Lower leg skin (tissue), 4 donors: ENCODE data around the gene CALY. TPM values are rescaled to one million over a fixed set of nuclear protein-coding genes. Genes with fewer than 3 reads are reported as not detected.
A peak's percentile ranks its signal among the peaks of the same experiment; 100 is the strongest.
"Not testable (repeated sequence)": the region's sequence is repeated elsewhere in the genome, so short reads cannot be mapped to it uniquely, and the experiment has no call there.

ENCODE experiments used
- DNase-seq, 2 donors: peaks; one replicate each; pipeline ENCODE4 v3.0.0-alpha.2; 2019; ENCODE audit warnings: low spot score in 2 of 2
- H3K4me3 ChIP-seq: fragments of 200-600 bp; sonication (generic); 2 replicates; pipeline ENCODE4 v1.5.1; 2017; ENCODE audit warnings: mild to moderate bottlenecking, low read depth; ENCODE audit not compliant: poor library complexity, severe bottlenecking
- POLR2A ChIP-seq, 2 donors: fragments of 450-650 bp; IDR thresholded peaks; one replicate each; pipeline ENCODE4 v1.6.1; 2016 to 2017; ENCODE audit warnings: antibody characterized with exemption in 2 of 2, mild to moderate bottlenecking in 1 of 2, moderate library complexity in 1 of 2
- WGBS, 2 donors: methylation state at CpG; one replicate each; pipeline ENCODE4 v1.1.5; 2018; 5-methylcytosine and 5-hydroxymethylcytosine counted together
- intact Hi-C: fragments of 100-400 bp; cut with DNase I; formaldehyde crosslinking; loops from one replicate; pipeline ENCODE4 v1.15.0; 2023; ENCODE audit warnings: low total_unique reads
- total RNA-seq, 4 donors: library from RNA; depleted of rRNA; stranded (reverse); fragments of >200 nt; gene quantifications; one replicate each; pipeline ENCODE4 v1.1.0, GENCODE V29; 2016
- TF ChIP-seq, protein P1 (sequence below), 3 donors: fragments of 450-650 bp; IDR thresholded peaks; one replicate each; pipeline ENCODE4 v1.5.1; 2016; ENCODE audit warnings: antibody characterized with exemption in 3 of 3, mild to moderate bottlenecking in 3 of 3, moderate library complexity in 2 of 3

CALY gene
- total RNA-seq, 4 donors from 2014 or later: not detected

DNA sequence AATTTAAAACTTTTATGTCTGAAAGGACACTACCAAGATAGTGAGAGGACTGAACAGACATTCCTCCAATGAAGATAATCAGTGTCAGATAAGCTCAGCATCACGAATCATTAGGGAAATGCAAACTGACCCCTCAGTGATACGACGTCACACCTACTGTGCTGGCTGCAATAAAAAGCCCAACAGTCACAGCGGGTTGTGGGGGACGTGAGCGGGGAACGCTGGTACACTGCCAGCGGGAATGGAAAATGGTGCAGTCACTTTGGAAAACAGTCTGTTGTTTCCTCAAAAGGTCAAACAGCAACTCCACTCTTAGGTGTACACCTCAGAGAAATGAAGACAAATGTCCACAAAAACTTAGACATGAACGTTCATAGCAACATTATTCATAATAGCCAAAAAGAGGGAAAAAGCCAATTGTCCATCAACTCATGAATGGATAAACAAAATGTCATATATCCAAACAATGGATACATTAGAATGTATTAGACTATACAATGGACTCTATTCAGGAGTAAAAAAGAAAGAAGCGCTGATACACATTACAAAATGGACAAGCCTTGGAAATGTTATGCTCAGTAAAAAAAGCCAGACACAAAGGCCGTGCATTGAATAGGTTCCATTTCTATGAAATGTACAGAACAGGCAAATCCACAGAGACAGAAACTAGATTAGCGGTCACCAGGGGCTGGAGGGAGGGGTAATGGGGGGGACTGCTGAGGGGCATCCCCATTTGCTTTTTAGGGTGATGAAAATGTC, 38.8 kb upstream of the CALY start:
- no peak for TF ChIP-seq POLR2A (IDR thresholded peaks at IDR 0.05)
- TF ChIP-seq, protein P1, sequence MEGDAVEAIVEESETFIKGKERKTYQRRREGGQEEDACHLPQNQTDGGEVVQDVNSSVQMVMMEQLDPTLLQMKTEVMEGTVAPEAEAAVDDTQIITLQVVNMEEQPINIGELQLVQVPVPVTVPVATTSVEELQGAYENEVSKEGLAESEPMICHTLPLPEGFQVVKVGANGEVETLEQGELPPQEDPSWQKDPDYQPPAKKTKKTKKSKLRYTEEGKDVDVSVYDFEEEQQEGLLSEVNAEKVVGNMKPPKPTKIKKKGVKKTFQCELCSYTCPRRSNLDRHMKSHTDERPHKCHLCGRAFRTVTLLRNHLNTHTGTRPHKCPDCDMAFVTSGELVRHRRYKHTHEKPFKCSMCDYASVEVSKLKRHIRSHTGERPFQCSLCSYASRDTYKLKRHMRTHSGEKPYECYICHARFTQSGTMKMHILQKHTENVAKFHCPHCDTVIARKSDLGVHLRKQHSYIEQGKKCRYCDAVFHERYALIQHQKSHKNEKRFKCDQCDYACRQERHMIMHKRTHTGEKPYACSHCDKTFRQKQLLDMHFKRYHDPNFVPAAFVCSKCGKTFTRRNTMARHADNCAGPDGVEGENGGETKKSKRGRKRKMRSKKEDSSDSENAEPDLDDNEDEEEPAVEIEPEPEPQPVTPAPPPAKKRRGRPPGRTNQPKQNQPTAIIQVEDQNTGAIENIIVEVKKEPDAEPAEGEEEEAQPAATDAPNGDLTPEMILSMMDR (IDR thresholded peaks at IDR 0.05): no peak
- no peak for DNase-seq
- 72 to 76% methylated on average over 12 of the region's 12 CpGs for WGBS, 2 donors
- H3K4me3 ChIP-seq: no peak overlapping the region
- intact Hi-C loops: no loop called here

DNA sequence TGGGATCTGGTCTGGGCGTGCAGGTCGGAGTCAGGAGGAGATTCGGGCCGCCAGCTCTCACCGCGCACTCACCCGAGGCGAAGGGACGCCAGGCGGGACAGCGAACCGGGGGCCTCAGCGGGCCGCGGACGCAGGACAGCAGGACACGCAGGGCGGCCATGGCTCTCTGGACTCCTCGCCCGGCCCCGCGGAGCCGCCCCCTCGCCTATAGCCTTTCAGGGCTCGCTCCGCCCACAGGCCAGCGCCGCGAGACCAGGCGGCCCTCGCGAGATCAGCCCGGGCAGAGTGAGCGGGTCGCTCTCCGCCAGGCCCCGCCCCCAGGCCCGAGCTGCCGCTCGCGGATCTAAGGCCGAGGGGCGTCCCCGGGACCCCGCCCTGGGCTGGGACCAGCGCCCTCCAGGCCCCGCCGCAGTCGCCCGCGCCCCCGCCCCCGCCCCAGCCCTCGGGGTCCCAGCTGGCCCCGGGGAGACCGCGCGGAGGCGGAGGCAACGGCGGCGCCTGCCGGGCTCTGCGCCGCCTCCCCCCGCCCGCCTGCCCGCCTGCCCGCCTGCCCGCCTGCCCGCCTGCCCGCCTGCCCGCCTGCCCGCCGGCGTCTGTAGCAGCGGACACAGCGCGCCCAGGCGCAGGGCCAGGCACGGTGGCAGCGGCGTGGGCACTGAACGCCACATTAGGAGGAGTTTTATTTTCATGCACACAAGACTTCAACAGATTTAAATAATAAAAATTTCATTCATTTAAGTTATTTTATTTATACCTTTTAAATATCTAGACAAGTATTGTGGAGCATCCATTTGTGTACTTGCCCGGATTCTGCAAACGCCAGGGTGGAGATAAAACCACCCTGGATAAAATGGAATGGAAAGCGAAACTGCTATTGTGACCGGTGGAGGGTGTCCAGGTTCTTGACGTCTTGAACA, 36.7 kb upstream of the CALY start, which contains the start of gene ECHS1:
Gene ECHS1, minus strand, starts transcription at position 181 of the 917 bp plus-strand sequence. Its CDS starts 21 bp downstream, at position 160.
- 1 to 4% methylated on average over 21 to 39 of the region's 89 CpGs for WGBS, 2 donors
- intact Hi-C loops: no loop called here
- TF ChIP-seq, protein P1 (IDR thresholded peaks at IDR 0.05): no peak
- no peak for TF ChIP-seq POLR2A (IDR thresholded peaks at IDR 0.05)
- peak within 1 kb of the TSS; percentile 30 for H3K4me3 ChIP-seq
- peak; percentile 89 to 98 for DNase-seq

DNA sequence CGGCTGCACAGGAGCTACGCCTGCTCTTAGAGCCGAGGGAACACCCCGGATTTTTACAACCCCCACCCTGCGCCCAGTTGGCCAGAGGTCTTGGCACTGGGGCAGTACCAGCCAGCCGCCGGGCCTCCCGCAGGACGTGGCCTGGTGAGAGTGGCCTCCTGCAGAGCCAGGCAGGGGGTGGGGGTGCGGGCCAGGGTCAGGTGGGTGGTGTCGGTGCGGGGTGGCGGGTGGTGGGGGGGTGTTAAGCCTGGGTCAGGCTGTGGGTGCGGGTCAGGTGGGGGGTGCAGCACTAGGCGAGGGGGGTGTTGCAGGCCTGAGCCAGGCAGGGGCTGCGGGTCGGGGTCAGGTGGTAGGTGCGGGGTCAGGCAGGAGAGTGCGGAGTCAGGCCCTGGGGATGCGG, 35.8 kb upstream of the CALY start:
- intact Hi-C loops: no loop called here
- WGBS, 2 donors: 9 to 29% methylated on average over 10 to 12 of the region's 20 CpGs
- TF ChIP-seq, protein P1 (IDR thresholded peaks at IDR 0.05): no peak
- TF ChIP-seq POLR2A (IDR thresholded peaks at IDR 0.05): no peak
- DNase-seq: no peak
- no peak overlapping the region for H3K4me3 ChIP-seq

DNA sequence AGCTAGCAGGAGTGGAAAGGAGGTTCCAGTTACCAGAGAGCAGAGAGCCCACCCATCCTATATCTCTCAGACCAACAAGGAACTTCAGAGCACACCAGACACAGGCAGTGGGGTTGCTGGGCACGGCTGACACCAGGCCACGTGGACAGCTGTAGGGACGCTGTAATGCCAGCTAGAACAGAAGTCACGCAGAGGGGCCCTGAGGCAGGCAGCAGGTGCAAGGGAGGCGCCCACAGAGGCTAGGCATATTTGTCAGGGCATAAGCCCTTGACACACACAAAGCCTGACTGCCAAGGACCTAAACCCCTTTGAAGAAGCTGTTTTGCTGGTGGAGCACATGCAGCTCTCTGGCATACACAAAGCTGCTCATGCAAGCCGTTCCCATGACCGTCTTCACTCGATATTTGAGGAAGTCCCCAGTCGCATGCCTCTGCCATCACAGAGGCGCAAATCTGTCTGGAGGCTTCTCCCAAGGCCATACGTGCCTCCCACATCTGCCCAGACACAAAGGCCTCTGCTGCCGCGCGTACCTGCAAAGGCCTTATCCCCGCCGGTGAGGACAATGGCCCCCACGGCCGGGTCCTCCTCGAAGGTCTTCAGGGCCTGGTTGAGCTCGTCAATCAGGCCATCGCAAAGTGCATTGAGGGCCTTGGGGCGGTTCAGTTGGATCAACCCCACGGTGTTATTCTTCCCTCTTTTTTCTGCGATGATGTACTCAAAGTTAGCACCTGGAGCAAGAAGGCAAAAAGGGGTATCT, 33.5 kb upstream of the CALY start:
- intact Hi-C loops: no loop called here
- no peak overlapping the region for H3K4me3 ChIP-seq
- TF ChIP-seq POLR2A (IDR thresholded peaks at IDR 0.05): no peak
- TF ChIP-seq, protein P1 (IDR thresholded peaks at IDR 0.05): no peak
- WGBS, 2 donors: 88 to 92% methylated on average over 24 of the region's 24 CpGs
- DNase-seq: no peak

DNA sequence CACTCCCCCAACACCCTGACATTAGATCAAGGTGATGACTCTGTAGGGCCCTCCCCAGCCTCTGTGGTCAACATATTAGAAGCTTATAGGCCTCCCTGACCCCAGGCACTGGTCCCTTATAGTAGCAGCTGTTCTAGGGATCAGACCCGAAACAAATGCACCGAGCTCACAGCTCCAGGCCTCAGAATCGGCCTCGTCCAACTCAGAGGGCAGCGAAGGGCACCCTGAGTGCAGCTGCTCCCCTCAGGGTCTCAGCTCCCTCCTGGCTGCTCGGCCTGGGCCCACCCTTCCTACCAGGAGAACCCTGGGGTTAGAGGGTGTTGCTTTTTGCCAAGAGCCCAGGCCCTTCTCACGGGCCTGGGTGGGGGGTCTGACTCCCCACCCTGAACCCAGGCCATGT, 31.5 kb upstream of the CALY start:
- H3K4me3 ChIP-seq: no peak overlapping the region
- WGBS, 2 donors: 91 to 97% methylated on average over 7 of the region's 7 CpGs
- DNase-seq: no peak
- intact Hi-C loops: no loop called here
- TF ChIP-seq, protein P1 (IDR thresholded peaks at IDR 0.05): no peak
- TF ChIP-seq POLR2A (IDR thresholded peaks at IDR 0.05): no peak

DNA sequence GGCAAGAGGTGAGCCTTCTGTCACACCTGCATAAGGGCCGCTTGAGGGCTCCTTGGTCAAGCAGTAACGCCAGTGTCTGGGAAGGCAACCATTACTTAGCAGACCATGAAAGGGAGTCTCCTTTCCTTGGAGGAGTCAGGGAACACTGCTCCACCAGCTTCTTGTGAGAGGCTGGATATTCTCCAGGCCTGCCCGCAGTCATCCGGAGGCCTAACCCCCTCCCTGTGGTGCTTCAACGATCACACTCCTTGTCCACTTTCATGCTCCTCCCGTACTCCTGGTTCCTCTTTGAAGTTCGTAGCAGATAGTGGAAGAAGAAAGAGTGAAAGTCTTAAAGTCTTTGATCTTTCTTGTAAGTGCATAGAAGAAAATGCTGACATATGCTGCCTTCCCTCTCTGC, 30.8 kb upstream of the CALY start:
- intact Hi-C loops, H3K4me3 ChIP-seq, DNase-seq: not testable (repeated sequence)
- 79 to 80% methylated on average over 2 to 3 of the region's 7 CpGs for WGBS, 2 donors
